ENCODE data around the gene GRIN1. TPM values are rescaled to one million over a fixed set of nuclear protein-coding genes. Genes with fewer than 3 reads are reported as not detected.

GRIN1 gene
- total RNA-seq, 1 experiment from 2014 or later: not detected

GRCh38 chr9:137140151-137141012 is 1.4 kb downstream of the GRIN1 start:
- no peak for DNase-seq
- Histone ChIP-seq H3K4me3 (ENCODE audit: low read length) (no peak overlapping the region), H3K27me3 (ENCODE audit: low read length) (no peaks in the 10 kb centered on the region), H3K9me2 (replicated peaks; ENCODE audit: insufficient read depth, low read length) (no peaks in the 10 kb centered on the region), H3K9ac (ENCODE audit: low read length) (no peak overlapping the region), H3K27ac (ENCODE audit: low read length) (no peak overlapping the region), H3K9me3 (ENCODE audit: low read length) (no peaks in the 10 kb centered on the region), H3K4me2 (ENCODE audit: low read depth, low read length, poor library complexity, severe bottlenecking) (no peak overlapping the region), H4K20me1 (ENCODE audit: insufficient read depth, low read depth, low read length) (no peaks in the 10 kb centered on the region), H3K36me3 (ENCODE audit: insufficient read depth, low read length) (no peaks in the 10 kb centered on the region), H3K79me2 (ENCODE audit: low read length) (no peaks in the 10 kb centered on the region), H3K4me1 (ENCODE audit: low read length) (peaks cover 6% of the 10 kb centered on the region; the same call in 1 of the 2 replicates), H2AFZ (ENCODE audit: low read length) (no peak overlapping the region)

DNA sequence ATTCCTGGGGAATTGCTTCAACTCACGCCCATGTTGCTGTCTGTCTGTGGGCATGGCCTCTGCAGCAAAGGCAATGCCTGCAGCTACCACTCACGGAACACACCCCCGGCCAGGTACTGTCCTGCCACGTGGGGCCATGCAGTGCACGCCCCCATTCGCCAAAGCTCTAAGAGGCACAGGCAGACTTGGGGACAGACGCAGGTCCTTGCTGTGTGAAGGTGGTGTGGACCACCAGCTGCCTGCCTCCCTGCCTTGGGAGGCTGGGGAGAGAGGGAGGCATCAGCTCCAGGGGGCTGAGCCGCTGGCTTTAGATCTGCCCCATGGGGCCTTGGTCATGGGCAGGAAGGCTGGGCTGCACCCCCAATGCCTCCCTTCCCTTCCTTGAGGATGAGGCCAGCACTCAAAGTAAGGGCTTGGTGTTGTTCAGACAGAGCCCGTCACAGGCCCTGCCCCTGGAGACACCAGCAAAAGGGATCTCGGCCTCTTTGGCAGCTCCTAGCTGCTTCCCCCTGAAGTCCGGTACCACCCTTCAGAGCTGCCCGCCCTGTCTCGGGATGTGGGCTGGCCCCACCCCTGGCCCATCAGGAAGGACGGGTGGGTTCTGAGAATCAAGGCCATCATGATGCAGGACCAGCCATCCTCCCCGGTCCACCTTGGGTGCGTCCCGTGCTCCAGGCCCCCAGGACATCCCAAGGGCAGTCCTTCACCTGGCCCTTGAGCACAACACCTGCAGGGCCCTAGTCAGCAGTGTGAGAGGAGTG is 2.3 kb downstream of the GRIN1 start:
- Histone ChIP-seq H3K9me3 (ENCODE audit: low read length) (no peaks in the 10 kb centered on the region), H2AFZ (ENCODE audit: low read length) (no peak overlapping the region), H4K20me1 (ENCODE audit: insufficient read depth, low read depth, low read length) (no peaks in the 10 kb centered on the region), H3K79me2 (ENCODE audit: low read length) (no peaks in the 10 kb centered on the region), H3K4me1 (ENCODE audit: low read length) (peaks cover 6% of the 10 kb centered on the region; the same call in 1 of the 2 replicates), H3K9me2 (replicated peaks; ENCODE audit: insufficient read depth, low read length) (no peaks in the 10 kb centered on the region), H3K4me2 (ENCODE audit: low read depth, low read length, poor library complexity, severe bottlenecking) (no peak overlapping the region), H3K27ac (ENCODE audit: low read length) (no peak overlapping the region), H3K4me3 (ENCODE audit: low read length) (no peak overlapping the region), H3K9ac (ENCODE audit: low read length) (no peak overlapping the region), H3K27me3 (ENCODE audit: low read length) (no peaks in the 10 kb centered on the region), H3K36me3 (ENCODE audit: insufficient read depth, low read length) (no peaks in the 10 kb centered on the region)
- no peak for DNase-seq

- Histone ChIP-seq H3K27me3 (ENCODE audit: low read length) (no peaks in the 10 kb centered on the region), H3K4me1 (ENCODE audit: low read length) (peaks cover 6% of the 10 kb centered on the region; the same call in 1 of the 2 replicates), H2AFZ (ENCODE audit: low read length) (no peak overlapping the region), H3K9me2 (replicated peaks; ENCODE audit: insufficient read depth, low read length) (no peaks in the 10 kb centered on the region), H3K4me3 (ENCODE audit: low read length) (no peak overlapping the region), H3K9me3 (ENCODE audit: low read length) (no peaks in the 10 kb centered on the region), H3K36me3 (ENCODE audit: insufficient read depth, low read length) (no peaks in the 10 kb centered on the region), H3K79me2 (ENCODE audit: low read length) (no peaks in the 10 kb centered on the region), H3K9ac (ENCODE audit: low read length) (no peak overlapping the region), H3K4me2 (ENCODE audit: low read depth, low read length, poor library complexity, severe bottlenecking) (no peak overlapping the region), H3K27ac (ENCODE audit: low read length) (no peak overlapping the region), H4K20me1 (ENCODE audit: insufficient read depth, low read depth, low read length) (no peaks in the 10 kb centered on the region)
- no peak for DNase-seq
Observed at GRCh38 chr9:137141976-137142936, 3.3 kb downstream of the GRIN1 start.

- Histone ChIP-seq H4K20me1 (ENCODE audit: insufficient read depth, low read depth, low read length) (no peaks in the 10 kb centered on the region), H3K27ac (ENCODE audit: low read length) (no peak overlapping the region), H3K79me2 (ENCODE audit: low read length) (no peaks in the 10 kb centered on the region), H2AFZ (ENCODE audit: low read length) (no peak overlapping the region), H3K4me3 (ENCODE audit: low read length) (no peak overlapping the region), H3K9me3 (ENCODE audit: low read length) (no peaks in the 10 kb centered on the region), H3K36me3 (ENCODE audit: insufficient read depth, low read length) (no peaks in the 10 kb centered on the region), H3K9me2 (replicated peaks; ENCODE audit: insufficient read depth, low read length) (no peaks in the 10 kb centered on the region), H3K4me1 (ENCODE audit: low read length) (no peaks in the 10 kb centered on the region), H3K4me2 (ENCODE audit: low read depth, low read length, poor library complexity, severe bottlenecking) (no peak overlapping the region), H3K27me3 (ENCODE audit: low read length) (no peaks in the 10 kb centered on the region), H3K9ac (ENCODE audit: low read length) (no peak overlapping the region)
- DNase-seq: no peak
Observed at GRCh38 chr9:137143459-137143858, 4.5 kb downstream of the GRIN1 start.

DNA sequence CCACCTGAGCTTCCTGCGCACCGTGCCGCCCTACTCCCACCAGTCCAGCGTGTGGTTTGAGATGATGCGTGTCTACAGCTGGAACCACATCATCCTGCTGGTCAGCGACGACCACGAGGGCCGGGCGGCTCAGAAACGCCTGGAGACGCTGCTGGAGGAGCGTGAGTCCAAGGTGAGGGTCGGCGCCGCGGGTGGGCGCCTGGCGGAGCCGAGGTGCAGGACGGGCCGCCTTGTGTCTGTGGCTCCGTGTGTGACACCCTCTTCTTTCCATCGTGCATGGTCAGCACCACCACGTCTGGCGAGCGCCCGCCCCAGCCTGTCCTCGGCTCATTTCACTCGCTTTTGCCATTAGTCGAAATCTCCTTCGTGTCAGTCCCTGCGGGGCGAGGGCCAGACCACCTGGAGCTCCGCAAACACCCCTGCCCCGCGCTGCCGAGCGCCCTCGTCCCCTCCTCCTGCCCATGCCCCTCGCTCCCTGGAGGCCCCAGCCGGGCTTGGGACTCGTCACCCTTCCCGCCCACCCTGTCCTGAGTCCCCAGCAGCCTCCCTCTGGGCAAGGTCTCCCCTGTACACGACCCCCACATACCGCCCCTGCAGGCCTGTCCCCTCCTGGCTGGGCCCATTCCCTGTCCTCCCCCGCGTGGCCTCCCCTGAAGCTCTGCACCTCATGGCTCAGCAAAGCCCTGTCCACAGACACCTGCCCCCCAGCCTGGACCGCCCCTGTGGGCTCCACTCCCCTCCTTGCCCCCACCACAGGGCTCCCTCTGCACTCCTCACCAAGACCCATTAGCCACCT is 7.0 kb downstream of the GRIN1 start:
- Histone ChIP-seq H3K4me3 (ENCODE audit: low read length) (no peak overlapping the region), H3K4me1 (ENCODE audit: low read length) (peaks cover 7% of the 10 kb centered on the region), H3K79me2 (ENCODE audit: low read length) (no peaks in the 10 kb centered on the region), H3K27ac (ENCODE audit: low read length) (no peak overlapping the region), H3K9me2 (replicated peaks; ENCODE audit: insufficient read depth, low read length) (no peaks in the 10 kb centered on the region), H3K36me3 (ENCODE audit: insufficient read depth, low read length) (no peaks in the 10 kb centered on the region), H3K9ac (ENCODE audit: low read length) (no peak overlapping the region), H2AFZ (ENCODE audit: low read length) (no peak overlapping the region), H3K9me3 (ENCODE audit: low read length) (no peaks in the 10 kb centered on the region), H3K4me2 (ENCODE audit: low read depth, low read length, poor library complexity, severe bottlenecking) (no peak overlapping the region), H4K20me1 (ENCODE audit: insufficient read depth, low read depth, low read length) (no peaks in the 10 kb centered on the region), H3K27me3 (ENCODE audit: low read length) (no peaks in the 10 kb centered on the region)
- no peak for DNase-seq

DNA sequence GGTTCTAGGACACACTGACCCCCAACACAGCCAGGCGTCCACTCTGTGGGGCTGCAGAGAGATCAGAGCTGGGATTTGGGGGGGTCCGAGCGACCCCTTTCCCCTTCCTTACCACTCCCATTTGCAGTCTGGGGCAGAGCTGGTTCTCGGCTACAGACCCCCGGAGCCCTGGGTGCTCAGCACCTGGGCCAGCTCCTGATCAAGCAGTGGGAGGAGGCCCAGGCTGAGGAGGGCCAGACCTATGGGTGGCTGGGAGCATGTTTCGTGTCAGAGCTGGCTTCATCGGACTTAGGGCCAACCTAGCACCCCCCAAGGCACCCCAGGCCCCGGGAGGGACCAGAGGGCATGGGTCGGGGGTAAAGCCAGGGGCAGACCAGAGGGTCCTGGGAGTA is 7.6 kb downstream of the GRIN1 start:
- Histone ChIP-seq H2AFZ (ENCODE audit: low read length) (no peak overlapping the region), H3K4me2 (ENCODE audit: low read depth, low read length, poor library complexity, severe bottlenecking) (no peak overlapping the region), H3K27ac (ENCODE audit: low read length) (no peak overlapping the region), H3K4me1 (ENCODE audit: low read length) (peaks cover 7% of the 10 kb centered on the region), H3K36me3 (ENCODE audit: insufficient read depth, low read length) (no peaks in the 10 kb centered on the region), H3K27me3 (ENCODE audit: low read length) (no peaks in the 10 kb centered on the region), H3K9me2 (replicated peaks; ENCODE audit: insufficient read depth, low read length) (no peaks in the 10 kb centered on the region), H3K4me3 (ENCODE audit: low read length) (no peak overlapping the region), H3K79me2 (ENCODE audit: low read length) (no peaks in the 10 kb centered on the region), H3K9me3 (ENCODE audit: low read length) (no peaks in the 10 kb centered on the region), H3K9ac (ENCODE audit: low read length) (no peak overlapping the region), H4K20me1 (ENCODE audit: insufficient read depth, low read depth, low read length) (no peaks in the 10 kb centered on the region)
- peak; percentile 62 for DNase-seq

DNA sequence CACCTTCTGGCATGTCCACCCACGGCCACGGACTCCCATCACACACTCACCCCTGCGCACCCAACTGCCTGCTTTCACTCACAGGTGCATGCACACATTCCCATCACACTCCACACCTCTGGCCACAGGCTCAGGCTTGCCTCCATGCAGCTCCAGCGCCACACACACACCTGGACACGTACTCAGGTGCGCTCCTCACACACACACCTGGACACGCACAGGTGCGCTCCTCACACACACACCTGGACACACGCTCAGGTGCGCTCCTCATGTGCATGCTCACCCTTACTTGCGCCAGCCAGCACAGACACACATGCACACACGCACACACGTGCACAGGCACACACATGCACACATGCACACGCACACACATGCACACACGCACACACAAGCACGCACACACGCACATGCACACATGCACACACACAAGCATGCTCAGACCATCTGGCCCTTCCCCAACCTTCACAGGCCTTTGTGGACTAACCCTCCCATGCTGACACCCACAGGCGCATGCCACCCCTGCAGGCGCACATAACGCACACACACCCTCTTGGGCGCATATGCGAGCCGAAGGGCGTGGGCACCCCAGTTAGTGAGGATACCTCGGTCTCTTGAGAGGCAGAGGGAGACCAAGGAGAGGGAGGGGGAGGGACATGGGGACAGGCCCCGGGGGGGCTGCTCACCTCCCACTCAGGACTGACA is 8.3 kb downstream of the GRIN1 start:
- Histone ChIP-seq H4K20me1 (ENCODE audit: insufficient read depth, low read depth, low read length) (no peaks in the 10 kb centered on the region), H2AFZ (ENCODE audit: low read length) (no peak overlapping the region), H3K4me1 (ENCODE audit: low read length) (peaks cover 7% of the 10 kb centered on the region), H3K9ac (ENCODE audit: low read length) (no peak overlapping the region), H3K79me2 (ENCODE audit: low read length) (no peaks in the 10 kb centered on the region), H3K4me2 (ENCODE audit: low read depth, low read length, poor library complexity, severe bottlenecking) (no peak overlapping the region), H3K27ac (ENCODE audit: low read length) (no peak overlapping the region), H3K4me3 (ENCODE audit: low read length) (no peak overlapping the region), H3K9me3 (ENCODE audit: low read length) (no peaks in the 10 kb centered on the region), H3K36me3 (ENCODE audit: insufficient read depth, low read length) (no peaks in the 10 kb centered on the region), H3K9me2 (replicated peaks; ENCODE audit: insufficient read depth, low read length) (no peaks in the 10 kb centered on the region), H3K27me3 (ENCODE audit: low read length) (no peaks in the 10 kb centered on the region)
- DNase-seq: no peak

All from Karpas-422 (cell line).